IMR-90 (cell line): ENCODE data around the gene CLDN9.

Experiments
- CTCF ChIP-seq: conservative IDR thresholded peaks from 2 replicates; pipeline ENCODE4 v1.5.1; 2012; ENCODE audit warnings: mild to moderate bottlenecking, low read depth, low read length, improper control_type of control experiment
- MAFK ChIP-seq: IDR thresholded peaks from 2 replicates; pipeline ENCODE4 v1.6.1; 2012; ENCODE audit warnings: low read depth, low read length, improper control_type of control experiment
- POLR2A ChIP-seq: IDR thresholded peaks from 2 replicates; pipeline ENCODE4 v1.6.1; 2012; ENCODE audit warnings: mild to moderate bottlenecking, low read depth, low read length
- RCOR1 ChIP-seq: IDR thresholded peaks from 2 replicates; pipeline ENCODE4 v1.6.1; 2012; ENCODE audit warnings: mild to moderate bottlenecking, low read length, improper control_type of control experiment; ENCODE audit not compliant: insufficient replicate concordance

DNA sequence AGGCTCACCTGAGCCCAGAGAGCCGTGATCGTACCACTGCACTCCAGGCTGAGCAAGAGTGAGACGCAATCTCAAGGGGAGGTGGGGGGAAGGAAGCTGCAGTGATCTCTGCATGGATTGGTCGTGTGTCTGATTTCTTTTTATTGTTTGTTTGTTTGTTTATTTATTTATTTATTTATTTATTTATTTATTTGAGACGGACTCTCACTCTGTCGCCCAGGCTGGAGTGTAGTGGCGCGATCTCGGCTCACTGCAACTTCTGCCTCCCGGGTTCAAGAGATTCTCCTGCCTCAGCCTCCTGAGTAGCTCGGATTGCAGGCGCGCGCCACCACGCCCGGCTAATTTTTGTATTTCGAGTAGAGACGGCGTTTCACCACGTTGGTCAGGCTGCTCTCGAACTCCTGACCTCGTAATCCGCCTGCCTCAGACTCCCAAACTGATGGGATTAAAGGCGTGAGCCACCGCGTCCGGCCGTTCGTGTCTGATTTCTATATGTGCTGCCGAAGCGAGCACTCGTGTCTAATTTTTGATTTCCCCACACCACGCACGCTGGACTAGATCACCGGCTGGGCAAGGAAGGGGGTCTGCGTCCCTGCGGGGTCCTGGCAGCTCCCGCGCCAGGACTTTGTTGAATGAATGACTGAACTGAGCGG, 7.0 kb downstream of the CLDN9 start:
- TF ChIP-seq CTCF (no peak), RCOR1 (no peak), POLR2A (no peak), MAFK (no peak)
